ENCODE data around the gene PTGR2. TPM values are rescaled to one million over a fixed set of nuclear protein-coding genes. Genes with fewer than 3 reads are reported as not detected.

PTGR2 gene
- total RNA-seq, 4 donors from 2014 or later = 9.5 to 26.4 (median 17.2) TPM

- TF ChIP-seq, protein P1, sequence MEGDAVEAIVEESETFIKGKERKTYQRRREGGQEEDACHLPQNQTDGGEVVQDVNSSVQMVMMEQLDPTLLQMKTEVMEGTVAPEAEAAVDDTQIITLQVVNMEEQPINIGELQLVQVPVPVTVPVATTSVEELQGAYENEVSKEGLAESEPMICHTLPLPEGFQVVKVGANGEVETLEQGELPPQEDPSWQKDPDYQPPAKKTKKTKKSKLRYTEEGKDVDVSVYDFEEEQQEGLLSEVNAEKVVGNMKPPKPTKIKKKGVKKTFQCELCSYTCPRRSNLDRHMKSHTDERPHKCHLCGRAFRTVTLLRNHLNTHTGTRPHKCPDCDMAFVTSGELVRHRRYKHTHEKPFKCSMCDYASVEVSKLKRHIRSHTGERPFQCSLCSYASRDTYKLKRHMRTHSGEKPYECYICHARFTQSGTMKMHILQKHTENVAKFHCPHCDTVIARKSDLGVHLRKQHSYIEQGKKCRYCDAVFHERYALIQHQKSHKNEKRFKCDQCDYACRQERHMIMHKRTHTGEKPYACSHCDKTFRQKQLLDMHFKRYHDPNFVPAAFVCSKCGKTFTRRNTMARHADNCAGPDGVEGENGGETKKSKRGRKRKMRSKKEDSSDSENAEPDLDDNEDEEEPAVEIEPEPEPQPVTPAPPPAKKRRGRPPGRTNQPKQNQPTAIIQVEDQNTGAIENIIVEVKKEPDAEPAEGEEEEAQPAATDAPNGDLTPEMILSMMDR (IDR thresholded peaks at IDR 0.05; ENCODE audit: low read depth) = no peak
These were observed 72.7 kb downstream of the PTGR2 start for GRCh38 chr14:73924337-73924736.

Small RNAs within 50 kb of the gene (small RNA-seq; reads per million reads assigned to genes)
- not detected for gene AC005520.4
- 0.49 reads per million for gene RF00019

Other genes with a start within 250 kb of the PTGR2 start
- not detected for gene ACOT6, start 239.3 kb upstream of the PTGR2 start, total RNA-seq
- 10 to 100 TPM in 2 of 4 donors, 1 to 10 TPM in 2; 5.9 to 11.7 (median 8.1) TPM for gene DNAL1, start 206.8 kb upstream of the PTGR2 start, total RNA-seq
- 10 to 100 TPM; 21.2 to 31.1 (median 23.4) TPM for gene PNMA1, start 137.4 kb upstream of the PTGR2 start, total RNA-seq
- 10 to 100 TPM; 32.0 to 51.4 (median 44.1) TPM for gene ZNF410, start 35.0 kb downstream of the PTGR2 start, total RNA-seq
- 1 to 10 TPM; 3.1 to 4.1 (median 4.0) TPM for gene FAM161B, start 98.3 kb downstream of the PTGR2 start, total RNA-seq
- 10 to 100 TPM; 34.6 to 46.9 (median 37.9) TPM for gene COQ6, start 98.5 kb downstream of the PTGR2 start, total RNA-seq
- gene ENTPD5, start 167.5 kb downstream of the PTGR2 start, total RNA-seq = 10 to 100 TPM; 10.0 to 14.9 (median 12.4) TPM
- 10 to 100 TPM in 1 of 4 donors, 1 to 10 TPM in 3; 3.1 to 12.3 (median 5.5) TPM for gene BBOF1, start 167.5 kb downstream of the PTGR2 start, total RNA-seq
- 100 to 1,000 TPM in 1 of 4 donors, 10 to 100 TPM in 3; 56.8 to 102 (median 76.5) TPM for gene ALDH6A1, start 232.6 kb downstream of the PTGR2 start, total RNA-seq
- gene LIN52, start 233.1 kb downstream of the PTGR2 start, total RNA-seq = 10 to 100 TPM in 2 of 4 donors, 1 to 10 TPM in 2; 8.3 to 13.4 (median 9.9) TPM

Data from subcutaneous adipose tissue (tissue), 4 donors.